GM19193 (cell line): ENCODE measurements around the gene DUX4.
"Not testable (repeated sequence)": the region's sequence is repeated elsewhere in the genome, so short reads cannot be mapped to it uniquely, and the experiment has no call there.

ENCODE experiments used
- POLR2A ChIP-seq: IDR thresholded peaks from 4 replicates; pipeline ENCODE4 v1.6.1; 2011; ENCODE audit not compliant: insufficient read depth, insufficient read length; ENCODE audit errors: extremely low read depth

The DUX4 gene

GRCh38 chr4:190173428-190173827 is at the start of gene DUX4:
Gene DUX4, plus strand, starts transcription at chr4:190173774. Its CDS starts 0 bp downstream, at chr4:190173774.
- not testable (repeated sequence) for TF ChIP-seq POLR2A
